ENCODE measurements around the gene KRTAP4-8.

DNA sequence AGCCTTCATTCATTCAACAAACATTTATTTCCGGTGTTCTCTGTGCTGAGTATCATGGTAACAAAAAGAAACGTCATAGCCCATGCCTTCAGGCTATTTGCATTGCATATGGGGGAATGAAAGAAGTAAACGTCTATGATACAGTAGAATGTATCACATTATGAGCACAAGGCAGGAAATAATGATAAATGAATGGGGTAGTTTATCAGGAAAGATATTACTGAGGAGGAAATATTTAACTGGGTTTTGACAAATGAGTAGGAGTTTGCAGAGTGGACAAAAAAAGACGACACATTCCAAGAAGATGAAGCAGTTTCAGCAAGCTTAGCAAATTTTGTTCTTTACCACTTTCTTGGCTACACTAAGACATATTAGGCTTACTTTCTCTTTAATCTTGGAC is 15.3 kb downstream of the KRTAP4-8 start:
- TF ChIP-seq, protein P1, sequence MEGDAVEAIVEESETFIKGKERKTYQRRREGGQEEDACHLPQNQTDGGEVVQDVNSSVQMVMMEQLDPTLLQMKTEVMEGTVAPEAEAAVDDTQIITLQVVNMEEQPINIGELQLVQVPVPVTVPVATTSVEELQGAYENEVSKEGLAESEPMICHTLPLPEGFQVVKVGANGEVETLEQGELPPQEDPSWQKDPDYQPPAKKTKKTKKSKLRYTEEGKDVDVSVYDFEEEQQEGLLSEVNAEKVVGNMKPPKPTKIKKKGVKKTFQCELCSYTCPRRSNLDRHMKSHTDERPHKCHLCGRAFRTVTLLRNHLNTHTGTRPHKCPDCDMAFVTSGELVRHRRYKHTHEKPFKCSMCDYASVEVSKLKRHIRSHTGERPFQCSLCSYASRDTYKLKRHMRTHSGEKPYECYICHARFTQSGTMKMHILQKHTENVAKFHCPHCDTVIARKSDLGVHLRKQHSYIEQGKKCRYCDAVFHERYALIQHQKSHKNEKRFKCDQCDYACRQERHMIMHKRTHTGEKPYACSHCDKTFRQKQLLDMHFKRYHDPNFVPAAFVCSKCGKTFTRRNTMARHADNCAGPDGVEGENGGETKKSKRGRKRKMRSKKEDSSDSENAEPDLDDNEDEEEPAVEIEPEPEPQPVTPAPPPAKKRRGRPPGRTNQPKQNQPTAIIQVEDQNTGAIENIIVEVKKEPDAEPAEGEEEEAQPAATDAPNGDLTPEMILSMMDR (IDR thresholded peaks at IDR 0.05): no peak
- TF ChIP-seq POLR2A (IDR thresholded peaks at IDR 0.05) (no peak), POLR2AphosphoS5 (IDR thresholded peaks at IDR 0.05) (no peak)
